ENCODE measurements around the gene HAUS1. TPM values are rescaled to one million over a fixed set of nuclear protein-coding genes. Genes with fewer than 3 reads are reported as not detected.

The HAUS1 gene
- total RNA-seq, 1 experiment from 2014 or later: 58.7 TPM

GRCh38 chr18:46176001-46176400 is 71.8 kb downstream of the HAUS1 start:
- CTCF ChIA-PET: interaction anchor here (1.4 to 2.2 kb wide), 2 partner anchors 9 to 28 kb away, joined by 5 to 8 read pairs; no protein-coding TSS in a partner anchor
- Mint-ChIP-seq H3K4me1 (peaks cover 11% of the 10 kb centered on the region; the same call in 1 of the 2 replicates), H3K27ac (no peak overlapping the region), H3K9me3 (no peaks in the 10 kb centered on the region), H3K27me3 (ENCODE audit: low read depth) (no peaks in the 10 kb centered on the region), H3K36me3 (0 out of 2 replicates have a peak, but pooled peaks cover 3% of the 10 kb centered on the region), H3K4me3 (peak overlapping the region; percentile 98)
- TF ChIP-seq ZSCAN18 (CRISPR knock-in tag; IDR thresholded peaks at IDR 0.05) (no peak), ATF1 (CRISPR knock-in tag; IDR thresholded peaks at IDR 0.05) (no peak)
- no peak for ATAC-seq
- no peak for DNase-seq (ENCODE audit: low spot score)
- POLR2A ChIA-PET: no interaction called here

Other genes starting within 250 kb of the HAUS1 start
- 19.2 to 22.7 TPM (median 20.7 TPM) in 3 replicates for gene EPG5, start 137.1 kb upstream of the HAUS1 start, total RNA-seq (2021)
- 1.9 to 2.5 TPM (median 1.9 TPM) in 3 replicates for gene PSTPIP2, start 32.1 kb upstream of the HAUS1 start, total RNA-seq (2021)
- gene ATP5F1A, start 6.1 kb upstream of the HAUS1 start, total RNA-seq (2021): 818 to 834 TPM (median 825 TPM) in 3 replicates

All from WTC11 (cell line).